ENCODE results near the gene MDFI. TPM values are rescaled to one million over a fixed set of nuclear protein-coding genes. Genes with fewer than 3 reads are reported as not detected.

The MDFI gene
- polyA plus RNA-seq, 1 of the 3 experiments (the other 2 are of a cell fraction): 7.0 TPM

- ChIA-PET CTCF (interaction anchor here (0.6 to 20.7 kb wide), 12 partner anchors 8 to 231 kb away, joined by 3 to 504 read pairs (median 4); partner anchors contain the start of gene TOMM6), POLR2A (no interaction called here)
- Histone ChIP-seq H3K4me1 (ENCODE audit: control insufficient read depth in 1 of 2, insufficient read depth in 2 of 2, low read depth in 1 of 2, low read length in 1 of 2) (peaks cover 0 to 7% of the 10 kb centered on the region in 2 experiments; a peak in 1 of 4 replicates), H3K4me2 (no peak overlapping the region), H3K9ac (no peak overlapping the region), H3K9me2 (no peaks in the 10 kb centered on the region), H3K36me3 (replicated peaks in 1 of 2; ENCODE audit: control insufficient read depth in 1 of 2, insufficient read depth in 2 of 2, low read length in 1 of 2) (peaks cover 0 to 4% of the 10 kb centered on the region in 2 experiments), H3K9me3 (no peaks in the 10 kb centered on the region), H4K20me1 (ENCODE audit: insufficient read depth) (no peaks in the 10 kb centered on the region), H3K79me2 (ENCODE audit: insufficient read depth) (no peaks in the 10 kb centered on the region), H3K27me3 (ENCODE audit: insufficient read depth) (no peaks in the 10 kb centered on the region), H3F3A (replicated peaks; ENCODE audit: insufficient read depth) (no peaks in the 10 kb centered on the region), H3K4me3 (ENCODE audit: low read depth in 2 of 2, low read length in 1 of 2) (no peak overlapping the region), H2AFZ (ENCODE audit: low read depth) (no peak overlapping the region), H3K27ac (ENCODE audit: low read depth in 2 of 2, low read length in 1 of 2) (no peak overlapping the region)
- no peak for DNase-seq
- TF ChIP-seq RCOR1 (IDR thresholded peaks at IDR 0.05; ENCODE audit: low read length): no peak
- no peak for TF ChIP-seq SMC3 (IDR thresholded peaks at IDR 0.05; ENCODE audit: low read depth, low read length)
- no peak for TF ChIP-seq FOXM1 (IDR thresholded peaks at IDR 0.05; ENCODE audit: low read depth)
- no peak for TF ChIP-seq NFIC (IDR thresholded peaks at IDR 0.05; ENCODE audit: borderline replicate concordance)
- TF ChIP-seq RXRA (IDR thresholded peaks at IDR 0.05; ENCODE audit: borderline replicate concordance, low read depth): no peak
- TF ChIP-seq NRF1 (IDR thresholded peaks at IDR 0.05; ENCODE audit: low read depth, low read length): no peak
- TF ChIP-seq TCF12 (IDR thresholded peaks at IDR 0.05): no peak
- TF ChIP-seq MAX (IDR thresholded peaks at IDR 0.05; ENCODE audit: low read depth): no peak
- TF ChIP-seq, protein P1, sequence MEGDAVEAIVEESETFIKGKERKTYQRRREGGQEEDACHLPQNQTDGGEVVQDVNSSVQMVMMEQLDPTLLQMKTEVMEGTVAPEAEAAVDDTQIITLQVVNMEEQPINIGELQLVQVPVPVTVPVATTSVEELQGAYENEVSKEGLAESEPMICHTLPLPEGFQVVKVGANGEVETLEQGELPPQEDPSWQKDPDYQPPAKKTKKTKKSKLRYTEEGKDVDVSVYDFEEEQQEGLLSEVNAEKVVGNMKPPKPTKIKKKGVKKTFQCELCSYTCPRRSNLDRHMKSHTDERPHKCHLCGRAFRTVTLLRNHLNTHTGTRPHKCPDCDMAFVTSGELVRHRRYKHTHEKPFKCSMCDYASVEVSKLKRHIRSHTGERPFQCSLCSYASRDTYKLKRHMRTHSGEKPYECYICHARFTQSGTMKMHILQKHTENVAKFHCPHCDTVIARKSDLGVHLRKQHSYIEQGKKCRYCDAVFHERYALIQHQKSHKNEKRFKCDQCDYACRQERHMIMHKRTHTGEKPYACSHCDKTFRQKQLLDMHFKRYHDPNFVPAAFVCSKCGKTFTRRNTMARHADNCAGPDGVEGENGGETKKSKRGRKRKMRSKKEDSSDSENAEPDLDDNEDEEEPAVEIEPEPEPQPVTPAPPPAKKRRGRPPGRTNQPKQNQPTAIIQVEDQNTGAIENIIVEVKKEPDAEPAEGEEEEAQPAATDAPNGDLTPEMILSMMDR (IDR thresholded peaks at IDR 0.05): no peak
- TF ChIP-seq REST (IDR thresholded peaks at IDR 0.05; ENCODE audit: low read depth, low read length): no peak
- TF ChIP-seq MEF2A (IDR thresholded peaks at IDR 0.05; ENCODE audit: borderline replicate concordance, low read depth): no peak
- TF ChIP-seq, protein P2, sequence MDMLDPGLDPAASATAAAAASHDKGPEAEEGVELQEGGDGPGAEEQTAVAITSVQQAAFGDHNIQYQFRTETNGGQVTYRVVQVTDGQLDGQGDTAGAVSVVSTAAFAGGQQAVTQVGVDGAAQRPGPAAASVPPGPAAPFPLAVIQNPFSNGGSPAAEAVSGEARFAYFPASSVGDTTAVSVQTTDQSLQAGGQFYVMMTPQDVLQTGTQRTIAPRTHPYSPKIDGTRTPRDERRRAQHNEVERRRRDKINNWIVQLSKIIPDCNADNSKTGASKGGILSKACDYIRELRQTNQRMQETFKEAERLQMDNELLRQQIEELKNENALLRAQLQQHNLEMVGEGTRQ (IDR thresholded peaks at IDR 0.05; ENCODE audit: borderline replicate concordance, low read depth, low read length): no peak
- TF ChIP-seq SIN3A (IDR thresholded peaks at IDR 0.05; ENCODE audit: borderline replicate concordance, low read depth, low read length): no peak
- TF ChIP-seq ELF1 (IDR thresholded peaks at IDR 0.05): no peak
- 98% methylated on average over 6 of the region's 6 CpGs for WGBS (ENCODE audit: low lambda C conversion rate)
Observed at GRCh38 chr6:41601248-41601549, 37.1 kb upstream of the MDFI start.

Measured in SK-N-SH (cell line).